ENCODE measurements around the gene SEPTIN1.

DNA sequence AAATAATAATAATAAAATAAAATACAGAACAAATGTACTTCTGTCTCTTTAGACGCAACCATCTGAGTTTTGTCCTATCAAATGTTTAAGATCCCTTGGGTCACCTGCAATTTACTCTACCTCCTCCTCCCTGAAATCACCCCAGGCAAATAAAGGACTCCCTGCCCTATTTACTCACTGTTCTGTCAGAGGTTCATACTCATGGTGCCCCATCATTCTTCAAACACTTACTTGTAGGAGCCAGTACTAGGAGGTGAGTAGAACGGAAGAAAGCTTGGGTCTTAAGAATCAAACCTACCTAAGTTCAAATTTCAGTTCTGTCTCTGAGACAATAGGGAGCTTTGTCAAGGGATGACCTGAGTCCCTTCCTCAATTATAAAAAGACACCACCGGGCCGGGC lies 15.8 kb downstream of the SEPTIN1 start:
- no peak for TF ChIP-seq CTCF (IDR thresholded peaks at IDR 0.05; ENCODE audit: low read depth, low read length)
- no peak for TF ChIP-seq MYC (IDR thresholded peaks at IDR 0.05; ENCODE audit: low read depth, low read length)
- no peak for TF ChIP-seq POLR2A (IDR thresholded peaks at IDR 0.05; ENCODE audit: extremely low read depth, insufficient read length)
